Uterus (tissue), 2 donors: ENCODE data around the gene IQSEC3.

Experiments used
- POLR2A ChIP-seq, 2 donors: fragments of 450-650 bp; IDR thresholded peaks; one replicate each; pipeline ENCODE4 v1.6.1; 2016; ENCODE audit warnings: antibody characterized with exemption in 2 of 2, mild to moderate bottlenecking in 1 of 2, moderate library complexity in 1 of 2
- TF ChIP-seq, protein P1 (sequence below), 4 experiments: fragments of 200-600 bp in 2 of 4; fragments of 450-650 bp in 2 of 4; sonication (generic) in 2 of 4; IDR thresholded peaks; one replicate each; pipeline ENCODE4 v1.5.1; 2016 to 2019; ENCODE audit warnings: antibody characterized with exemption in 4 of 4, mild to moderate bottlenecking in 2 of 4, moderate library complexity in 1 of 4

DNA sequence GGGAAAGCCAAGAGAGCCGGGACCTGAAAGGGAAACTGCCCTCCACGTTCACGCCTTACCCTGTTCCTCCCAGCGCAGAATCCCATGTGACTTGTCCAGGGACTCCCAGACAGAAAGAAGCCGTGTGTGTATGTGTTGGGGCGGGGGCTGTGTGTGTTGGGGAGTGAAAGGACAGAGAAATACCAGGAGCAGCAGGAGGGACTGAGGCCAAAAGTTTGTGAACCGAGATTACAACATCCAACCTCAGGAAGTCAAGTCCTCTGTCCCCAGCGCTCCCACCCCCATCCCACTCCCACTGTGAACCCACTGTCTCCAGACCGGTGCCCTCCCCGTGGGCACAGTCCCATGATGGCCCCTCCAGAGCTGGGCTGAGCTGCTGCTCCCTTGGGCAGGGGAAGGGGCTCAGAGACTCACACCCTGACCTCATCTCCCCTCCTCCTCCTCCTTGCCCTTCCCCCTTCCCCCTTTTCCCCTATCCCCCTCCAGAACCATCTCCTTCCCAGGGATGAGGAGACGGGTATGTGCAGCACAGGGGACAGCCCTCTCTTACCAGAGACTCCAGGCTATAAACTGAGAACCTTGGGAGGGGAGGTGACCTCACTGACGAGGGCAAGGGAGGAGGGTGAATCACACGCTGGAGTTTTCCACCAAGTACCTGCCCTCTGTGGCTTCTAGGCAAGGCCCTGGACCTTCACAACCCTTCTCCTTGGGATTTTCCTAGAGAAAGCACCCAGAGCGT lies 147.6 kb downstream of the IQSEC3 start, which contains the start of gene SLC6A12:
- TF ChIP-seq, protein P1, sequence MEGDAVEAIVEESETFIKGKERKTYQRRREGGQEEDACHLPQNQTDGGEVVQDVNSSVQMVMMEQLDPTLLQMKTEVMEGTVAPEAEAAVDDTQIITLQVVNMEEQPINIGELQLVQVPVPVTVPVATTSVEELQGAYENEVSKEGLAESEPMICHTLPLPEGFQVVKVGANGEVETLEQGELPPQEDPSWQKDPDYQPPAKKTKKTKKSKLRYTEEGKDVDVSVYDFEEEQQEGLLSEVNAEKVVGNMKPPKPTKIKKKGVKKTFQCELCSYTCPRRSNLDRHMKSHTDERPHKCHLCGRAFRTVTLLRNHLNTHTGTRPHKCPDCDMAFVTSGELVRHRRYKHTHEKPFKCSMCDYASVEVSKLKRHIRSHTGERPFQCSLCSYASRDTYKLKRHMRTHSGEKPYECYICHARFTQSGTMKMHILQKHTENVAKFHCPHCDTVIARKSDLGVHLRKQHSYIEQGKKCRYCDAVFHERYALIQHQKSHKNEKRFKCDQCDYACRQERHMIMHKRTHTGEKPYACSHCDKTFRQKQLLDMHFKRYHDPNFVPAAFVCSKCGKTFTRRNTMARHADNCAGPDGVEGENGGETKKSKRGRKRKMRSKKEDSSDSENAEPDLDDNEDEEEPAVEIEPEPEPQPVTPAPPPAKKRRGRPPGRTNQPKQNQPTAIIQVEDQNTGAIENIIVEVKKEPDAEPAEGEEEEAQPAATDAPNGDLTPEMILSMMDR (IDR thresholded peaks at IDR 0.05) = no peak
- no peak for TF ChIP-seq POLR2A (IDR thresholded peaks at IDR 0.05)
